Uterus (tissue), 2 donors: ENCODE results near the gene PPP2R2C.

Experiments
- POLR2A ChIP-seq, 2 donors: fragments of 450-650 bp; IDR thresholded peaks; one replicate each; pipeline ENCODE4 v1.6.1; 2016; ENCODE audit warnings: antibody characterized with exemption in 2 of 2, mild to moderate bottlenecking in 1 of 2, moderate library complexity in 1 of 2
- TF ChIP-seq, protein P1 (sequence below), 4 experiments: fragments of 200-600 bp in 2 of 4; fragments of 450-650 bp in 2 of 4; sonication (generic) in 2 of 4; IDR thresholded peaks; one replicate each; pipeline ENCODE4 v1.5.1; 2016 to 2019; ENCODE audit warnings: antibody characterized with exemption in 4 of 4, mild to moderate bottlenecking in 2 of 4, moderate library complexity in 1 of 4

DNA sequence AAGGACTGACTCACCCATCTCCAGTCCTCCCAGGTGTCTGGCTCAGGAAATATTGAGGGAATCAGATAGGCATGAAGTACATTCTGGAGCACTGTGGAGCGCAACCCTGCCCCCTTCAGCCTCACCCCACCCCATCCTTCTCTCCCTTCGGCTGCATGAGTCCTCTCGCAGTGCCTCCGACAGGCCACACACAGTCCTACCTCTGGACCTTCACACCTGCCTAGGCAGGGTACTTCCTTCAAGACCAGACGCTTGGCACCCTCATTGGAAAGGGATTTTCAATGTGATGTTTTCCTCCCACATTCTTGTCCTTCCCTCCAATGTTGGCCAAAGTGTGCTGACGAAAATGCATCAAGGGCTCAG is 26.8 kb upstream of the PPP2R2C start:
- TF ChIP-seq, protein P1, sequence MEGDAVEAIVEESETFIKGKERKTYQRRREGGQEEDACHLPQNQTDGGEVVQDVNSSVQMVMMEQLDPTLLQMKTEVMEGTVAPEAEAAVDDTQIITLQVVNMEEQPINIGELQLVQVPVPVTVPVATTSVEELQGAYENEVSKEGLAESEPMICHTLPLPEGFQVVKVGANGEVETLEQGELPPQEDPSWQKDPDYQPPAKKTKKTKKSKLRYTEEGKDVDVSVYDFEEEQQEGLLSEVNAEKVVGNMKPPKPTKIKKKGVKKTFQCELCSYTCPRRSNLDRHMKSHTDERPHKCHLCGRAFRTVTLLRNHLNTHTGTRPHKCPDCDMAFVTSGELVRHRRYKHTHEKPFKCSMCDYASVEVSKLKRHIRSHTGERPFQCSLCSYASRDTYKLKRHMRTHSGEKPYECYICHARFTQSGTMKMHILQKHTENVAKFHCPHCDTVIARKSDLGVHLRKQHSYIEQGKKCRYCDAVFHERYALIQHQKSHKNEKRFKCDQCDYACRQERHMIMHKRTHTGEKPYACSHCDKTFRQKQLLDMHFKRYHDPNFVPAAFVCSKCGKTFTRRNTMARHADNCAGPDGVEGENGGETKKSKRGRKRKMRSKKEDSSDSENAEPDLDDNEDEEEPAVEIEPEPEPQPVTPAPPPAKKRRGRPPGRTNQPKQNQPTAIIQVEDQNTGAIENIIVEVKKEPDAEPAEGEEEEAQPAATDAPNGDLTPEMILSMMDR (IDR thresholded peaks at IDR 0.05) = no peak
- no peak for TF ChIP-seq POLR2A (IDR thresholded peaks at IDR 0.05)
